BE2C (cell line): ENCODE measurements around the gene FPR2.
"Not testable (repeated sequence)": the region's sequence is repeated elsewhere in the genome, so short reads cannot be mapped to it uniquely, and the experiment has no call there.

Source experiments
- DNase-seq: peaks from one replicate; pipeline ENCODE4 v3.0.0-alpha.2; 2020
- H3K27me3 ChIP-seq: fragments of 250-450 bp; sonication (Bioruptor Pico); 2 replicates; pipeline ENCODE4 v1.5.1; 2020; ENCODE audit warnings: mild to moderate bottlenecking
- H3K36me3 ChIP-seq: fragments of 250-450 bp; sonication (Bioruptor Pico); 2 replicates; pipeline ENCODE4 v1.5.1; 2020; ENCODE audit warnings: mild to moderate bottlenecking
- H3K4me1 ChIP-seq: fragments of 250-450 bp; sonication (Bioruptor Pico); 2 replicates; pipeline ENCODE4 v1.5.1; 2020
- H3K4me3 ChIP-seq: 2 replicates; pipeline ENCODE4 v1.5.1; 2011; ENCODE audit warnings: low read depth, low read length
- H3K9me3 ChIP-seq: fragments of 250-450 bp; sonication (Bioruptor Pico); 2 replicates; pipeline ENCODE4 v1.5.1; 2020
- TF ChIP-seq, protein P1 (sequence below): IDR thresholded peaks from 2 replicates; pipeline ENCODE4 v1.5.1; 2012; ENCODE audit warnings: mild to moderate bottlenecking, low read depth, low read length

The FPR2 gene

DNA sequence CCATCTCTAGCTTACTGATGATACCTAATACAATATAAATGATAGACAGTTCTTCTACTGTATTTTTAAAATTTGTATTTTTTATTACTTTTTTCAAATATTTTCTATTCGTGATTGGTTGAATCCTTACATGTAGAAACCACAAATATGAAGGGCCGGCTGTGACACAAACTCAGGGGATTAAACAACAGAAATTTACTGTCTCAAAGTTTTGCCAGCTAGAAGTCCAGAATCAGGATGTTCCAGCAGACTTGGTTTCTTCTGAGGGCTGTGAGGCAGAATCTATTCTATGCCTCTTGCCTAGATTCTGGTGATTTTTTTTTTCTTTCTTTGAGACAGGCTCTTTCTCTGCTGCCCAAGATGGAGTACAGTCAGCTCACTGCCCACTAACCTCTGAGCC, 23.1 kb upstream of the FPR2 start:
- H3K36me3 ChIP-seq = no peaks in the 10 kb centered on the region
- no peaks in the 10 kb centered on the region for H3K4me1 ChIP-seq
- peaks cover 19% of the 10 kb centered on the region for H3K27me3 ChIP-seq
- no peaks in the 10 kb centered on the region for H3K9me3 ChIP-seq
- TF ChIP-seq, protein P1, sequence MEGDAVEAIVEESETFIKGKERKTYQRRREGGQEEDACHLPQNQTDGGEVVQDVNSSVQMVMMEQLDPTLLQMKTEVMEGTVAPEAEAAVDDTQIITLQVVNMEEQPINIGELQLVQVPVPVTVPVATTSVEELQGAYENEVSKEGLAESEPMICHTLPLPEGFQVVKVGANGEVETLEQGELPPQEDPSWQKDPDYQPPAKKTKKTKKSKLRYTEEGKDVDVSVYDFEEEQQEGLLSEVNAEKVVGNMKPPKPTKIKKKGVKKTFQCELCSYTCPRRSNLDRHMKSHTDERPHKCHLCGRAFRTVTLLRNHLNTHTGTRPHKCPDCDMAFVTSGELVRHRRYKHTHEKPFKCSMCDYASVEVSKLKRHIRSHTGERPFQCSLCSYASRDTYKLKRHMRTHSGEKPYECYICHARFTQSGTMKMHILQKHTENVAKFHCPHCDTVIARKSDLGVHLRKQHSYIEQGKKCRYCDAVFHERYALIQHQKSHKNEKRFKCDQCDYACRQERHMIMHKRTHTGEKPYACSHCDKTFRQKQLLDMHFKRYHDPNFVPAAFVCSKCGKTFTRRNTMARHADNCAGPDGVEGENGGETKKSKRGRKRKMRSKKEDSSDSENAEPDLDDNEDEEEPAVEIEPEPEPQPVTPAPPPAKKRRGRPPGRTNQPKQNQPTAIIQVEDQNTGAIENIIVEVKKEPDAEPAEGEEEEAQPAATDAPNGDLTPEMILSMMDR = no peak
- no peak overlapping the region for H3K4me3 ChIP-seq
- no peak for DNase-seq

DNA sequence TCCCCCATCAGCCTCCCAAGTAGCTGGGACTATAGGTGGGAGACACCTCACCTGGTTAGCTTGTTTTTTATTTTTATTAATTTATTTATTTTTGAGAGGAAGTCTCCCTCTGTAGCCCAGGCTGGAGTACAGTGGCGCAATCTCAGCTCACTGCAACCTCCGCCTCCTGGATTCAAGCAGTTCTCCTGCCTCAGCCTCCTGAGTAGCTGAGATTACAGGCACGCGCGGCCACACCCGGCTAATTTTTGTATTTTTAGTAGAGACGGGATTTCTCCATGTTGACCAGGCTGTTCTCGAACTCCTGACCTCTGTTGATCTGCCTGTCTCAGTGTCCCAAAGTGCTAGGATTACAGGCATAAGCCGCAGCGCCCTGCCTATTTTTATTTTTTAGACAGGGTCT, 22.5 kb upstream of the FPR2 start:
- H3K4me3 ChIP-seq, H3K4me1 ChIP-seq, DNase-seq, H3K36me3 ChIP-seq, H3K9me3 ChIP-seq: not testable (repeated sequence)
- peaks cover 19% of the 10 kb centered on the region for H3K27me3 ChIP-seq

DNA sequence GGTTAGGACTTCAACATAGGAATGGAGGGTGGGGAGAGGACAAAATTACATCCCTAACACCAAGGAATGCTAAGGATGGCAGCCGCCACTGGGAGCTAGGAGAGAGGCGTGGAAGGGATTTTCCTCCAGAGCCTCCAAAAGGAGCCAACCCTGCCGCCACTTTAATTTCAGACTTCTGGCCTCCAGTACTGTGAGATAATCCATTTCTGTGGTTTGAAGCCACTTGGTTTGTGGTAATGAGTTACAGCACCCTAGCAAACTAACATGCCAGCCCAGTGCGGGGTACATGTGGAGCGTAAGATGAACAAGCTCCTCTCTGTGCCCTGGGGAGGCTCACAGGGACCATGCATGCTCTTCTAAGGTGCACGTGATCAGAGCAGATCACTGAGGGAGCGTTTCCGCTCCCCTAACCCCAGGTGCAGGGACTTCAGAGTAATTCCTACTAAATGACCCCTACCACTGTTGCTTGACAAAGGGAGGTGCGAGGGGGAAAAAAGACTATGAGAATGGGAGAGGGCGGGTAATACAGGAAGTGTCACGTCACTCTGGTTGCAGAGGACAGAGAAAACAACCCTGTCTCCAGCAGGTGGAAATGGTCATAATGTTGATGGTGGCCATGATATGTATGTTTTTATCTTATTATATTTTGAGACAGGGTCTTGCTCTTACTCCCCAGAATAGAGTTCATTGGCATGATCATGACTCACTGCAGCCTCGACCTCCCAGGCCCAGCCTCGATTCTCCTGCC, 21.3 kb upstream of the FPR2 start:
- H3K4me3 ChIP-seq = no peak overlapping the region
- DNase-seq = no peak
- H3K36me3 ChIP-seq = no peaks in the 10 kb centered on the region
- peaks cover 19% of the 10 kb centered on the region for H3K27me3 ChIP-seq
- TF ChIP-seq, protein P1 = no peak
- no peaks in the 10 kb centered on the region for H3K9me3 ChIP-seq
- no peaks in the 10 kb centered on the region for H3K4me1 ChIP-seq

DNA sequence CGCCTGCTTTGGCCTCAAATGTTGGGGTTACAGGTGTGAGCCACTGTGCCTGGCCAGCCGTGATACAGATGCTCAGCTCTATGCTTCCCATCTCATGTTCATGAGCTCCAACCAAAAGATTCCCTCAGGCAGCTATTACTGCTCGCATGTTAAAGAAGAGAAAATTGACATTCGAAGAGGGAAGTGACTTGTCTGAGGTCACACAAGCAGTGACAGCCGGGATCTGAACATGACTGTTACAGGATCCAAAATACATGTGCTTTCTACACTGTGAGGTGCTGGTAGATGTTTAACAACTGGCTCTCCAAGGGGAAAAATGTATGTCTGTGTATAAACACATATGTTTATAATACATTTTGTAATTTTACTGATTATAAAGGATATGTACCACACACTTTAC, 20.6 kb upstream of the FPR2 start:
- Histone ChIP-seq H3K4me1 (no peaks in the 10 kb centered on the region), H3K36me3 (no peaks in the 10 kb centered on the region), H3K27me3 (peaks cover 19% of the 10 kb centered on the region), H3K9me3 (no peaks in the 10 kb centered on the region), H3K4me3 (no peak overlapping the region)
- no peak for DNase-seq
- TF ChIP-seq, protein P1 = no peak

DNA sequence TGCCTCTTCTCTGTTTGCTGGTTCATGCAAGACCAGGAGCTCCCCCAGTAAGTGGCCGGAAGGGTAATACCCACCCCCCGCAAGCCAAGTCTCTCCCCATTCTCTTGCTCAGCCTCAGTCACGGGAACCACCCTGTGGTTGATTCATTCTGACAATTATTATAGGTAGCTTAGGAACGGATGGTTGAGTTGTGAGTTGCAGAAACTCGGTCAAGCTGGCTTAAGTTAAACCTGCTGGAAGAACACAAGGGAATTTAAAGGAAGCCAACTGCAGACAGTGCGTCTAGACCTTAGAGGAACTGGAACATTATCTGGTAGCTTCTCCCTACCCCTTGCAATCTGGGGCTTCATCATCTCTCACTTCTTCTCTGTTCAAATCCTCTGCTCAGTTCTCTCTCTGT, 18.2 kb upstream of the FPR2 start:
- DNase-seq = no peak

DNA sequence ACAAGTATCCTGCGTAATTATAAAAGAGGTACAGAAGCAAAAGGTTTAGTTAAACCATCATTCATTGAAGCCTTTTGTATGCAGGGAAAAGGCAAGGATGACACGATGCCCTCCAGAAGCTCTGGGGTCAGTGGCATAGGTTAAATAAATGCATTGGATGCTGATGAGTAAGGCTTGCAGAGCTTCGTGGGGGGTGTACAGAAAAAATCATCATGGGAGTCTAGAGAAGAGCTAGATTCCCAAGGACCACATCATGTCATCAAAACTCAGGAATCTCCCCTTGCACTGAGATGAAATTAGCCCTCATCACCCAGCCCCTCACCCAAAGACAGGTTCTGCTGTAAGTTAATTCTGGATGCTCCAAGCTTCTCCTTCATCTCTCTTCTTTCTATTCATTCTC, 17.6 kb upstream of the FPR2 start:
- TF ChIP-seq, protein P1 = no peak
- no peak for DNase-seq
- Histone ChIP-seq H3K4me3 (no peak overlapping the region), H3K9me3 (no peaks in the 10 kb centered on the region), H3K4me1 (no peaks in the 10 kb centered on the region), H3K27me3 (peaks cover 9% of the 10 kb centered on the region), H3K36me3 (no peaks in the 10 kb centered on the region)

More for the DNA sequence above, 18.2 kb upstream of the FPR2 start:
- Histone ChIP-seq H3K9me3 (no peaks in the 10 kb centered on the region), H3K36me3 (no peaks in the 10 kb centered on the region), H3K4me1 (no peaks in the 10 kb centered on the region), H3K27me3 (peaks cover 9% of the 10 kb centered on the region), H3K4me3 (no peak overlapping the region)
- TF ChIP-seq, protein P1 = no peak
